ENCODE measurements around the gene RTN4RL1. TPM values are rescaled to one million over a fixed set of nuclear protein-coding genes. Genes with fewer than 3 reads are reported as not detected.

RTN4RL1 gene
- total RNA-seq, 1 experiment from 2014 or later, result 0.22 TPM

DNA sequence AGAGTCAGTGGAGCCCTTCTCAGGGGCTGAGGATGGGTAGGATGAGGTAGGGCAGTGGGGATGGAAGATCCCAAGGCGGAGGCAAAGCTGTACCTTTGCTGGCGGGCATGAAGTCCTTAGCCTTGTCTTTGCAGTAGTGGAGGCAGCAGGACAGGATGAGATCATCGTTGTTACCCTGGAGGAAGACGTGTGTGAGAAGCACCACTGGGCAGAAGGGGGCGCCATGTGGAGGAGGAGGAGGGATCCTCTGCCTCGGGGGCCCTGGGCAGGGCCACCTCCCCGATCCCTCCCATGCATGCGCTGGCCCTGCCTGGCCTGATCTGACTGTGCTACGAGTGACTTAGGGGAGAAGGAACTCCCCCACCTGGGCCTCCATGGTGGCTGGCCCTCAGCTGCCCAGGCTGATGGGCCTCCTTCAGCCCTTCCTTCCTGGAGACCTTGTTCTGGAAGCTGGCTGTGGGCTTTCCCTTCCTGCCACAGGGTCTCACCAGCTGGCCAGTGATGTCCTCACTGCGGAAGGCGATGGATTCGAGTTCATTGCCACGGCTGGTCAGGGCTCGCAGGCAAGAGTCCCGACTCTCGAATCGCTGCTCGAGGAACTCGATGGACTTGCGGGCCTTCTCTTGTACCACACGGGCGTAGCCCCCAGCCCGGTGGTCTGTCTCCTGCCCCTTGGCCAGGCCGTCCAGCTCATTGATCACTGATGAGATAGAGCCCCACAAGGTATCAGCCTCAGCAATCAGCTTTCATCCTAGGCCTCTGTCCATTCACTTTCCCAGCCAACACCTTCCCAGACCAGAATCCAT lies 40.0 kb upstream of the RTN4RL1 start:
- Histone ChIP-seq H2BK20ac (ENCODE audit: low read depth, low read length, poor library complexity, severe bottlenecking) (no peak overlapping the region), H3K4ac (ENCODE audit: low read depth, low read length) (no peak overlapping the region), H2AFZ (ENCODE audit: low read length) (no peak overlapping the region), H3K79me1 (ENCODE audit: insufficient read depth, low read depth, low read length, poor library complexity, severe bottlenecking) (no peaks in the 10 kb centered on the region), H3T11ph (ENCODE audit: low read length) (no peak overlapping the region), H3K9ac (ENCODE audit: extremely low read depth, insufficient read length, low read length) (no peak overlapping the region), H2BK15ac (ENCODE audit: low read depth, low read length) (no peak overlapping the region), H4K91ac (ENCODE audit: insufficient read length, low read depth, low read length) (no peak overlapping the region), H3K4me2 (ENCODE audit: insufficient read depth, insufficient read length, low read length) (no peak overlapping the region), H2BK120ac (ENCODE audit: low read depth, low read length, poor library complexity, severe bottlenecking) (no peak overlapping the region), H2BK5ac (ENCODE audit: insufficient read length, low read length) (no peak overlapping the region), H3K23ac (ENCODE audit: insufficient read length, low read depth, low read length) (no peak overlapping the region), H3K23me2 (ENCODE audit: insufficient read length, low read depth, low read length, poor library complexity, severe bottlenecking) (no peaks in the 10 kb centered on the region), H3K27me3 (ENCODE audit: insufficient read depth, low read length) (no peaks in the 10 kb centered on the region; the same call in 1 of the 2 replicates), H2BK12ac (ENCODE audit: insufficient read length, low read depth, low read length) (no peak overlapping the region), H4K5ac (ENCODE audit: insufficient read length, low read depth, low read length) (no peak overlapping the region), H3K9me3 (ENCODE audit: control insufficient read depth, low read depth, low read length) (no peaks in the 10 kb centered on the region), H2AK5ac (ENCODE audit: insufficient read length, low read length) (no peak overlapping the region), H4K8ac (replicated peaks; ENCODE audit: insufficient read length, low read depth, low read length) (no peak overlapping the region), H3K14ac (ENCODE audit: insufficient read depth, low read length) (no peak overlapping the region; the same call in 1 of the 2 replicates), H3K4me1 (ENCODE audit: insufficient read depth, low read length) (peaks cover 5% of the 10 kb centered on the region; the same call in 1 of the 2 replicates), H3K79me2 (ENCODE audit: insufficient read depth, low read length) (no peaks in the 10 kb centered on the region), H3K18ac (ENCODE audit: insufficient read length, low read depth, low read length) (no peak overlapping the region), H3K56ac (ENCODE audit: insufficient read length, low read depth, low read length) (no peak overlapping the region), H3K27ac (ENCODE audit: insufficient read length, low read depth, low read length) (no peak overlapping the region), H4K20me1 (ENCODE audit: control insufficient read depth, insufficient read depth, insufficient read length) (peaks cover 2% of the 10 kb centered on the region)
- WGBS (ENCODE audit: extremely low coverage, insufficient read length, low lambda C conversion rate), result no CpG with 5 or more reads among the region's 24 CpGs
- H3K9me3 Mint-ChIP-seq, result no peaks in the 10 kb centered on the region
- peaks cover 7% of the 10 kb centered on the region for H3K27me3 Mint-ChIP-seq (ENCODE audit: low read depth)
- H3K4me1 Mint-ChIP-seq, result peaks cover 35 to 52% of the 10 kb centered on the region in 2 experiments
- peak; percentile 94 for DNase-seq
- H3K36me3 Mint-ChIP-seq (ENCODE audit: insufficient read depth in 1 of 3, low read depth in 3 of 3), result peaks cover 3 to 53% (median 27%) of the 10 kb centered on the region in 3 experiments
- no peak overlapping the region for H3K4me3 Mint-ChIP-seq
- no peak overlapping the region; a peak in 2 of 7 replicates for H3K27ac Mint-ChIP-seq
- TF ChIP-seq, protein P1, sequence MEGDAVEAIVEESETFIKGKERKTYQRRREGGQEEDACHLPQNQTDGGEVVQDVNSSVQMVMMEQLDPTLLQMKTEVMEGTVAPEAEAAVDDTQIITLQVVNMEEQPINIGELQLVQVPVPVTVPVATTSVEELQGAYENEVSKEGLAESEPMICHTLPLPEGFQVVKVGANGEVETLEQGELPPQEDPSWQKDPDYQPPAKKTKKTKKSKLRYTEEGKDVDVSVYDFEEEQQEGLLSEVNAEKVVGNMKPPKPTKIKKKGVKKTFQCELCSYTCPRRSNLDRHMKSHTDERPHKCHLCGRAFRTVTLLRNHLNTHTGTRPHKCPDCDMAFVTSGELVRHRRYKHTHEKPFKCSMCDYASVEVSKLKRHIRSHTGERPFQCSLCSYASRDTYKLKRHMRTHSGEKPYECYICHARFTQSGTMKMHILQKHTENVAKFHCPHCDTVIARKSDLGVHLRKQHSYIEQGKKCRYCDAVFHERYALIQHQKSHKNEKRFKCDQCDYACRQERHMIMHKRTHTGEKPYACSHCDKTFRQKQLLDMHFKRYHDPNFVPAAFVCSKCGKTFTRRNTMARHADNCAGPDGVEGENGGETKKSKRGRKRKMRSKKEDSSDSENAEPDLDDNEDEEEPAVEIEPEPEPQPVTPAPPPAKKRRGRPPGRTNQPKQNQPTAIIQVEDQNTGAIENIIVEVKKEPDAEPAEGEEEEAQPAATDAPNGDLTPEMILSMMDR (conservative IDR thresholded peaks at IDR 0.05), result peak; percentile 82

Data from H9 (cell line).